GM23338 (cell line): Measurements from ENCODE around the gene VPS54. TPM values are rescaled to one million over a fixed set of nuclear protein-coding genes. Genes with fewer than 3 reads are reported as not detected.

Source experiments
- ATAC-seq: fragments of 200-7000 bp; cut with Tn5 transposase; 3 replicates; pipeline ENCODE4 v1.9.1; 2020
- DNase-seq: peaks from one replicate; pipeline ENCODE4 v3.0.0-alpha.2; 2015; ENCODE audit warnings: low spot score
- H2AFZ ChIP-seq: fragments of 200-600 bp; sonication (generic); 2 replicates; pipeline ENCODE4 v1.8.0; 2016; ENCODE audit warnings: antibody characterized with exemption, mild to moderate bottlenecking, moderate library complexity
- H3F3A ChIP-seq: fragments of 200-600 bp; sonication (generic); replicated peaks from 2 replicates; pipeline ENCODE4 v1.8.0; 2017; ENCODE audit warnings: antibody characterized with exemption, mixed run types, low read depth
- H3K27ac ChIP-seq: fragments of 200-600 bp; sonication (generic); 2 replicates; pipeline ENCODE4 v1.6.1; 2016; ENCODE audit warnings: low read depth
- H3K27me3 ChIP-seq: fragments of 200-600 bp; sonication (generic); 2 replicates; pipeline ENCODE4 v1.8.0; 2016; ENCODE audit warnings: mild to moderate bottlenecking, mixed run types, moderate library complexity; ENCODE audit not compliant: insufficient read depth
- H3K36me3 ChIP-seq: fragments of 200-600 bp; sonication (generic); 2 replicates; pipeline ENCODE4 v1.8.0; 2016; ENCODE audit warnings: mild to moderate bottlenecking; ENCODE audit not compliant: insufficient read depth
- H3K4me1 ChIP-seq: fragments of 200-600 bp; sonication (generic); 2 replicates; pipeline ENCODE4 v1.8.0; 2016; ENCODE audit warnings: mild to moderate bottlenecking, moderate library complexity; ENCODE audit not compliant: insufficient read depth
- H3K4me2 ChIP-seq: fragments of 200-600 bp; sonication (generic); 2 replicates; pipeline ENCODE4 v1.7.1; 2017; ENCODE audit warnings: mixed run types
- H3K4me3 ChIP-seq: fragments of 200-600 bp; sonication (generic); 2 replicates; pipeline ENCODE4 v1.6.1; 2016; ENCODE audit warnings: mixed run types
- H3K79me2 ChIP-seq: fragments of 200-600 bp; sonication (generic); replicated peaks from 2 replicates; pipeline ENCODE4 v1.8.0; 2017; ENCODE audit warnings: mild to moderate bottlenecking; ENCODE audit not compliant: insufficient read depth
- H3K9me2 ChIP-seq: fragments of 200-600 bp; sonication (generic); 2 replicates; pipeline ENCODE4 v1.8.0; 2017; ENCODE audit not compliant: insufficient read depth
- H4K20me1 ChIP-seq: fragments of 200-600 bp; sonication (generic); replicated peaks from 2 replicates; pipeline ENCODE4 v1.8.0; 2017; ENCODE audit warnings: mild to moderate bottlenecking; ENCODE audit not compliant: insufficient read depth
- H3K27ac Mint-ChIP-seq: 2 replicates; pipeline ENCODE4 v1.8.0; 2020; ENCODE audit warnings: inconsistent platforms, mild to moderate bottlenecking, moderate library complexity, mixed read lengths
- H3K27me3 Mint-ChIP-seq: 3 replicates; pipeline ENCODE4 v1.8.0; 2022; ENCODE audit warnings: low read depth, mild to moderate bottlenecking, moderate library complexity, mixed read lengths, inconsistent platforms; ENCODE audit not compliant: insufficient read depth, poor library complexity
- H3K36me3 Mint-ChIP-seq: 3 replicates; pipeline ENCODE4 v1.8.0; 2021; ENCODE audit warnings: low read depth, mild to moderate bottlenecking, inconsistent platforms, moderate library complexity, mixed read lengths
- H3K4me1 Mint-ChIP-seq: 3 replicates; pipeline ENCODE4 v1.8.0; 2020; ENCODE audit warnings: mild to moderate bottlenecking, inconsistent platforms, mixed read lengths
- H3K4me3 Mint-ChIP-seq: 3 replicates; pipeline ENCODE4 v1.8.0; 2021; ENCODE audit warnings: moderate library complexity, mild to moderate bottlenecking, inconsistent platforms, mixed read lengths
- H3K9me3 Mint-ChIP-seq: 3 replicates; pipeline ENCODE4 v1.8.0; 2020; ENCODE audit warnings: moderate library complexity, mild to moderate bottlenecking, inconsistent platforms, mixed read lengths
- CREB1 ChIP-seq: fragments of 250-450 bp; sonication (Bioruptor Pico); IDR thresholded peaks from 2 replicates; pipeline ENCODE4 v1.5.0; 2020; ENCODE audit warnings: low read depth, mild to moderate bottlenecking, moderate library complexity
- CTCF ChIP-seq, 2 experiments: fragments of 200-600 bp in 1 of 2; sonication (generic) in 1 of 2; conservative IDR thresholded peaks; 2 replicates each; pipeline versions ENCODE4 v1.5.1 to v1.6.1; 2016 to 2017; ENCODE audit warnings: antibody characterized with exemption in 2 of 2, low read depth in 2 of 2, mild to moderate bottlenecking in 2 of 2, moderate library complexity in 1 of 2
- ETS1 ChIP-seq: IDR thresholded peaks from 2 replicates; pipeline ENCODE4 v1.6.1; 2016; ENCODE audit warnings: antibody characterized with exemption
- EZH2 ChIP-seq: fragments of 200-600 bp; sonication (generic); IDR thresholded peaks from one replicate; pipeline ENCODE4 v1.8.0; 2017; ENCODE audit warnings: antibody characterized with exemption, mild to moderate bottlenecking, low read depth; ENCODE audit not compliant: unreplicated experiment
- EZH2phosphoT487 ChIP-seq: fragments of 200-600 bp; sonication (generic); IDR thresholded peaks from one replicate; pipeline ENCODE4 v1.8.1; 2018; ENCODE audit warnings: antibody characterized with exemption; ENCODE audit not compliant: unreplicated experiment
- JUNB ChIP-seq: IDR thresholded peaks from one replicate; pipeline ENCODE4 v1.6.1; 2016; ENCODE audit warnings: antibody characterized with exemption; ENCODE audit not compliant: unreplicated experiment
- NANOG ChIP-seq: IDR thresholded peaks from 2 replicates; pipeline ENCODE4 v1.6.1; 2016; ENCODE audit warnings: antibody characterized with exemption, borderline replicate concordance
- POLR2AphosphoS5 ChIP-seq: IDR thresholded peaks from 2 replicates; pipeline ENCODE4 v1.6.1; 2016; ENCODE audit warnings: antibody characterized with exemption, low read depth
- REST ChIP-seq: IDR thresholded peaks from one replicate; pipeline ENCODE4 v1.6.1; 2018; ENCODE audit warnings: antibody characterized with exemption; ENCODE audit not compliant: unreplicated experiment
- STAT1 ChIP-seq: IDR thresholded peaks from one replicate; pipeline ENCODE4 v1.6.1; 2016; ENCODE audit warnings: antibody characterized with exemption; ENCODE audit not compliant: unreplicated experiment
- ZNF114 ChIP-seq: fragments of 250-450 bp; sonication (Bioruptor Pico); IDR thresholded peaks from 2 replicates; pipeline ENCODE4 v1.5.0; 2020; ENCODE audit warnings: mild to moderate bottlenecking, moderate library complexity
- ZNF331 ChIP-seq: fragments of 250-450 bp; sonication (Bioruptor Pico); IDR thresholded peaks from 2 replicates; pipeline ENCODE4 v1.5.0; 2020; ENCODE audit warnings: low read depth, mild to moderate bottlenecking, moderate library complexity
- polyA plus RNA-seq: library from polyadenylated mRNA; unstranded; fragments of >200 nt; fragmentation: Nextera tagmentation; extraction: Ambion mirVana; gene quantifications from 2 replicates; pipeline ENCODE4 v1.2.1, GENCODE V29; 2016
- total RNA-seq: library from RNA; depleted of rRNA; stranded (reverse); fragments of >200 nt; shearing (Covaris generic); gene quantifications from 2 replicates; pipeline ENCODE4 v1.2.3, GENCODE V29; 2014

The VPS54 gene
- total and polyA plus RNA-seq, 2 experiments from 2014 or later, result 6.6 to 17.0 TPM

GRCh38 chr2:64049633-64050220, 30.5 kb upstream of the VPS54 start:
- peak overlapping the region; percentile 63 for H3K27ac ChIP-seq
- H3K27me3 ChIP-seq, result no peaks in the 10 kb centered on the region
- Mint-ChIP-seq H3K9me3 (no peaks in the 10 kb centered on the region), H3K36me3 (no peaks in the 10 kb centered on the region), H3K27ac (peak overlapping the region; percentile 5), H3K4me1 (peaks cover 32% of the 10 kb centered on the region), H3K27me3 (peaks cover 4% of the 10 kb centered on the region), H3K4me3 (no peak overlapping the region)
- H3K4me3 ChIP-seq, result no peak overlapping the region
- peak; percentile 84 for DNase-seq
- H3K9me2 ChIP-seq, result no peaks in the 10 kb centered on the region
- no peaks in the 10 kb centered on the region for H3K36me3 ChIP-seq
- H3K79me2 ChIP-seq, result no peaks in the 10 kb centered on the region
- H3K4me2 ChIP-seq, result no peak overlapping the region
- peaks cover 21% of the 10 kb centered on the region for H3K4me1 ChIP-seq
- 0 out of 2 replicates have a peak, but pooled peaks cover 3% of the 10 kb centered on the region for H3F3A ChIP-seq
- H4K20me1 ChIP-seq, result no peaks in the 10 kb centered on the region
- H2AFZ ChIP-seq, result peak overlapping the region; percentile 53
- TF ChIP-seq EZH2 (no peak), CTCF (conservative IDR thresholded peaks at IDR 0.05; ENCODE audit: low read depth in 2 of 2) (peak; percentile 96 to 97), STAT1 (no peak)
- ATAC-seq, result peak; percentile 93

GRCh38 chr2:64045938-64046337, 26.7 kb upstream of the VPS54 start:
- Histone ChIP-seq H3F3A (no peaks in the 10 kb centered on the region), H3K36me3 (no peaks in the 10 kb centered on the region), H2AFZ (no peak overlapping the region), H3K4me1 (peaks cover 8% of the 10 kb centered on the region; the same call in 1 of the 2 replicates), H3K27me3 (no peaks in the 10 kb centered on the region), H3K9me2 (no peaks in the 10 kb centered on the region), H3K27ac (no peak overlapping the region), H3K4me3 (no peak overlapping the region), H4K20me1 (no peaks in the 10 kb centered on the region), H3K79me2 (no peaks in the 10 kb centered on the region), H3K4me2 (no peak overlapping the region)
- H3K4me3 Mint-ChIP-seq, result no peak overlapping the region
- H3K36me3 Mint-ChIP-seq, result no peaks in the 10 kb centered on the region
- H3K9me3 Mint-ChIP-seq, result peaks cover 5% of the 10 kb centered on the region; the same call in 2 of the 3 replicates
- H3K4me1 Mint-ChIP-seq, result peaks cover 8% of the 10 kb centered on the region
- ATAC-seq, result no peak
- H3K27ac Mint-ChIP-seq, result no peak overlapping the region
- no peak for DNase-seq
- H3K27me3 Mint-ChIP-seq, result peaks cover 4% of the 10 kb centered on the region
- no peak for TF ChIP-seq ZNF114
- TF ChIP-seq EZH2, result no peak
- no peak for TF ChIP-seq NANOG
- TF ChIP-seq STAT1, result no peak
- no peak for TF ChIP-seq JUNB
- TF ChIP-seq ZNF331 (CRISPR knock-in tag), result no peak
- TF ChIP-seq ETS1, result no peak
- no peak for TF ChIP-seq CREB1
- no peak for TF ChIP-seq EZH2phosphoT487
- no peak for TF ChIP-seq POLR2AphosphoS5
- TF ChIP-seq REST, result no peak
- TF ChIP-seq CTCF (conservative IDR thresholded peaks at IDR 0.05; ENCODE audit: low read depth in 2 of 2), result no peak
